ENCODE data around the gene MFSD2A. TPM values are rescaled to one million over a fixed set of nuclear protein-coding genes. Genes with fewer than 3 reads are reported as not detected.

The MFSD2A gene
- total and polyA plus RNA-seq, 4 donors, result 0.37 to 294 (median 171) TPM

DNA sequence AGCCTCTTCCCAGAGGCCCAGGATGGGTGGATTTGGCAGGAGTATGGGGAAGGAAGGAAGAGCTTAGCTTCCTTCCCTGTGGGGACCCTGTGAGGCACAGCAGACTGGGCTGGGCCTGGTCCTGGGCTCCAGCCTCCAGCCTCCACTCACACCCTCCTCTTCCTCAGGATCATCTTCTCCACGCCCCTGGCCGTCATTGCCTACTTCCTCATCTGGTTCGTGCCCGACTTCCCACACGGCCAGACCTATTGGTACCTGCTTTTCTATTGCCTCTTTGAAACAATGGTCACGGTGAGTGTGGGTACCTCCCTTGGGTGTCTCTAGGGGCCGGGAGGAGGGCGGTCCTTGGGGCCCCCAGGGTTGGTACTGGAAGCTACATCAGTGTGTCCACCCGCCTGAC lies 10.1 kb downstream of the MFSD2A start:
- Histone ChIP-seq H3K9ac (ENCODE audit: low read depth in 1 of 2, low read length in 2 of 2) (no peak overlapping the region), H3K4me3 (ENCODE audit: low read depth in 1 of 3, low read length in 3 of 3) (no peak overlapping the region), H3K27ac (ENCODE audit: low read depth in 1 of 2, low read length in 2 of 2) (no peak overlapping the region), H3K4me1 (ENCODE audit: control insufficient read depth in 4 of 4, insufficient read depth in 4 of 4, low read length in 3 of 4) (peaks cover 5 to 16% (median 13%) of the 10 kb centered on the region in 4 donors), H3K9me3 (ENCODE audit: control insufficient read depth in 4 of 4, low read length in 3 of 4) (no peaks in the 10 kb centered on the region), H3K36me3 (ENCODE audit: control insufficient read depth in 4 of 4, insufficient read depth in 3 of 4, low read depth in 1 of 4, low read length in 3 of 4) (peaks cover 33 to 58% (median 41%) of the 10 kb centered on the region in 4 donors), H3K27me3 (ENCODE audit: control insufficient read depth in 4 of 4, insufficient read depth in 4 of 4, low read length in 3 of 4) (no peaks in the 10 kb centered on the region)
- DNase-seq (ENCODE audit: low spot score), result no peak
- TF ChIP-seq RXRA (IDR thresholded peaks at IDR 0.05) (no peak), EGR1 (IDR thresholded peaks at IDR 0.05; ENCODE audit: low read depth in 2 of 2) (peak in 1 of 2 donors; percentile 39), SP1 (IDR thresholded peaks at IDR 0.05) (no peak), JUND (IDR thresholded peaks at IDR 0.05) (peak in 1 of 2 donors; percentile 20), FOXA2 (IDR thresholded peaks at IDR 0.05) (no peak)
- TF ChIP-seq, protein P1, sequence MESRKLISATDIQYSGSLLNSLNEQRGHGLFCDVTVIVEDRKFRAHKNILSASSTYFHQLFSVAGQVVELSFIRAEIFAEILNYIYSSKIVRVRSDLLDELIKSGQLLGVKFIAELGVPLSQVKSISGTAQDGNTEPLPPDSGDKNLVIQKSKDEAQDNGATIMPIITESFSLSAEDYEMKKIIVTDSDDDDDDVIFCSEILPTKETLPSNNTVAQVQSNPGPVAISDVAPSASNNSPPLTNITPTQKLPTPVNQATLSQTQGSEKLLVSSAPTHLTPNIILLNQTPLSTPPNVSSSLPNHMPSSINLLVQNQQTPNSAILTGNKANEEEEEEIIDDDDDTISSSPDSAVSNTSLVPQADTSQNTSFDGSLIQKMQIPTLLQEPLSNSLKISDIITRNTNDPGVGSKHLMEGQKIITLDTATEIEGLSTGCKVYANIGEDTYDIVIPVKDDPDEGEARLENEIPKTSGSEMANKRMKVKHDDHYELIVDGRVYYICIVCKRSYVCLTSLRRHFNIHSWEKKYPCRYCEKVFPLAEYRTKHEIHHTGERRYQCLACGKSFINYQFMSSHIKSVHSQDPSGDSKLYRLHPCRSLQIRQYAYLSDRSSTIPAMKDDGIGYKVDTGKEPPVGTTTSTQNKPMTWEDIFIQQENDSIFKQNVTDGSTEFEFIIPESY (IDR thresholded peaks at IDR 0.05), result no peak
- TF ChIP-seq, protein P2, sequence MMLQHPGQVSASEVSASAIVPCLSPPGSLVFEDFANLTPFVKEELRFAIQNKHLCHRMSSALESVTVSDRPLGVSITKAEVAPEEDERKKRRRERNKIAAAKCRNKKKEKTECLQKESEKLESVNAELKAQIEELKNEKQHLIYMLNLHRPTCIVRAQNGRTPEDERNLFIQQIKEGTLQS (IDR thresholded peaks at IDR 0.05), result no peak
- TF ChIP-seq, protein P3, sequence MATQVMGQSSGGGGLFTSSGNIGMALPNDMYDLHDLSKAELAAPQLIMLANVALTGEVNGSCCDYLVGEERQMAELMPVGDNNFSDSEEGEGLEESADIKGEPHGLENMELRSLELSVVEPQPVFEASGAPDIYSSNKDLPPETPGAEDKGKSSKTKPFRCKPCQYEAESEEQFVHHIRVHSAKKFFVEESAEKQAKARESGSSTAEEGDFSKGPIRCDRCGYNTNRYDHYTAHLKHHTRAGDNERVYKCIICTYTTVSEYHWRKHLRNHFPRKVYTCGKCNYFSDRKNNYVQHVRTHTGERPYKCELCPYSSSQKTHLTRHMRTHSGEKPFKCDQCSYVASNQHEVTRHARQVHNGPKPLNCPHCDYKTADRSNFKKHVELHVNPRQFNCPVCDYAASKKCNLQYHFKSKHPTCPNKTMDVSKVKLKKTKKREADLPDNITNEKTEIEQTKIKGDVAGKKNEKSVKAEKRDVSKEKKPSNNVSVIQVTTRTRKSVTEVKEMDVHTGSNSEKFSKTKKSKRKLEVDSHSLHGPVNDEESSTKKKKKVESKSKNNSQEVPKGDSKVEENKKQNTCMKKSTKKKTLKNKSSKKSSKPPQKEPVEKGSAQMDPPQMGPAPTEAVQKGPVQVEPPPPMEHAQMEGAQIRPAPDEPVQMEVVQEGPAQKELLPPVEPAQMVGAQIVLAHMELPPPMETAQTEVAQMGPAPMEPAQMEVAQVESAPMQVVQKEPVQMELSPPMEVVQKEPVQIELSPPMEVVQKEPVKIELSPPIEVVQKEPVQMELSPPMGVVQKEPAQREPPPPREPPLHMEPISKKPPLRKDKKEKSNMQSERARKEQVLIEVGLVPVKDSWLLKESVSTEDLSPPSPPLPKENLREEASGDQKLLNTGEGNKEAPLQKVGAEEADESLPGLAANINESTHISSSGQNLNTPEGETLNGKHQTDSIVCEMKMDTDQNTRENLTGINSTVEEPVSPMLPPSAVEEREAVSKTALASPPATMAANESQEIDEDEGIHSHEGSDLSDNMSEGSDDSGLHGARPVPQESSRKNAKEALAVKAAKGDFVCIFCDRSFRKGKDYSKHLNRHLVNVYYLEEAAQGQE (IDR thresholded peaks at IDR 0.05), result no peak
- 86% methylated on average over 9 of the region's 9 CpGs for WGBS

DNA sequence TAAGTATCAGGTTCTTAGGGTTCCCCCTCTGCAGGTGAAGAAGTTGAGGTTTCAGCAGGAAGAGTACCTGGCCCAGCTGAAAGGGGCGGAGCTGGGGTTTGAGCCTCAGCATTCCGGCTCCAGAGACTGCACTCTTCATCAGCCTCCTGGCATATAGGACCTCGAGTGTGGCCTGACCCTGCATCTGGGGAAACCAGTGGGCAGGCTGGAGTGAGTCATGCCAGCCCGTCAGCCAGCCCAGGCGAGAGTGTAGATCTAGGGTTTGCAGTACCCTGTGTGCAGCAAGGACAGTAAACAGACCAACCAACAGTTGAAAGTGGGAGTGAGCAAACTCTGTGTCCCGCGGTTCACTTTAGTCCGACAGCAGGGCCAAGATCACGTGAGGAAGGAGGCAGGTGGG lies 14.1 kb downstream of the MFSD2A start:
- DNase-seq (ENCODE audit: low spot score), result no peak
- H3K36me3 ChIP-seq (ENCODE audit: control insufficient read depth in 4 of 4, insufficient read depth in 3 of 4, low read depth in 1 of 4, low read length in 3 of 4), result peaks cover 28 to 58% (median 40%) of the 10 kb centered on the region in 4 donors
- H3K9ac ChIP-seq (ENCODE audit: low read depth in 1 of 2, low read length in 2 of 2), result no peak overlapping the region
- peaks cover 0 to 3% (median 0%) of the 10 kb centered on the region in 4 donors for H3K4me1 ChIP-seq (ENCODE audit: control insufficient read depth in 4 of 4, insufficient read depth in 4 of 4, low read length in 3 of 4)
- H3K27ac ChIP-seq (ENCODE audit: low read depth in 1 of 2, low read length in 2 of 2), result no peak overlapping the region
- H3K27me3 ChIP-seq (ENCODE audit: control insufficient read depth in 4 of 4, insufficient read depth in 4 of 4, low read length in 3 of 4), result no peaks in the 10 kb centered on the region
- no peaks in the 10 kb centered on the region for H3K9me3 ChIP-seq (ENCODE audit: control insufficient read depth in 4 of 4, low read length in 3 of 4)
- no peak overlapping the region for H3K4me3 ChIP-seq (ENCODE audit: low read depth in 1 of 3, low read length in 3 of 3)
- WGBS, result 75% methylated on average over 9 of the region's 9 CpGs
- TF ChIP-seq SP1 (IDR thresholded peaks at IDR 0.05), result peak; percentile 5
- TF ChIP-seq, protein P2 (IDR thresholded peaks at IDR 0.05), result no peak

DNA sequence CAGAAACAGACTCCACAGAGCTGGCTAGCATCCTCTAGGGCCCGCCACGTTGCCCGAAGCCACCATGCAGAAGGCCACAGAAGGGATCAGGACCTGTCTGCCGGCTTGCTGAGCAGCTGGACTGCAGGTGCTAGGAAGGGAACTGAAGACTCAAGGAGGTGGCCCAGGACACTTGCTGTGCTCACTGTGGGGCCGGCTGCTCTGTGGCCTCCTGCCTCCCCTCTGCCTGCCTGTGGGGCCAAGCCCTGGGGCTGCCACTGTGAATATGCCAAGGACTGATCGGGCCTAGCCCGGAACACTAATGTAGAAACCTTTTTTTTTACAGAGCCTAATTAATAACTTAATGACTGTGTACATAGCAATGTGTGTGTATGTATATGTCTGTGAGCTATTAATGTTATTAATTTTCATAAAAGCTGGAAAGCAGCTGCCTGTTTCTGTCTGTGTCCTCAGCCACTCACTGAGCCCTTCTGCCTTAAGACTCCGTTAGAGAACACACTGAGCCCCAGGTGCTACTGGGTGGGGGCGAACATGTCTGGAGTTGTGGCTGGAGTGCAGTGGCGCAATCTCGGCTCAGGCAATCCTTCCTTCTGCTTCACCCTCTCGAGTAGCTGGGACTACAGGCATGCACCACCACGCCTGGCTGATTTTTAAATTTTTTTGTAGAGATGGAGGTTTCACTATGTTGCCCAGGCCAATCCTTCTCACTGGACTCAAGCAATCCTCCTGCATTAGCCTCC lies 14.8 kb downstream of the MFSD2A start:
- no peak for DNase-seq (ENCODE audit: low spot score)
- Histone ChIP-seq H3K4me3 (ENCODE audit: low read depth in 1 of 3, low read length in 3 of 3) (no peak overlapping the region), H3K36me3 (ENCODE audit: control insufficient read depth in 4 of 4, insufficient read depth in 3 of 4, low read depth in 1 of 4, low read length in 3 of 4) (peaks cover 28 to 52% (median 39%) of the 10 kb centered on the region in 4 donors), H3K27ac (ENCODE audit: low read depth in 1 of 2, low read length in 2 of 2) (no peak overlapping the region), H3K27me3 (ENCODE audit: control insufficient read depth in 4 of 4, insufficient read depth in 4 of 4, low read length in 3 of 4) (no peaks in the 10 kb centered on the region), H3K9ac (ENCODE audit: low read depth in 1 of 2, low read length in 2 of 2) (no peak overlapping the region), H3K4me1 (ENCODE audit: control insufficient read depth in 4 of 4, insufficient read depth in 4 of 4, low read length in 3 of 4) (peaks cover 0 to 3% (median 0%) of the 10 kb centered on the region in 4 donors), H3K9me3 (ENCODE audit: control insufficient read depth in 4 of 4, low read length in 3 of 4) (no peaks in the 10 kb centered on the region)
- 93% methylated on average over 13 of the region's 13 CpGs for WGBS
- TF ChIP-seq, protein P4, sequence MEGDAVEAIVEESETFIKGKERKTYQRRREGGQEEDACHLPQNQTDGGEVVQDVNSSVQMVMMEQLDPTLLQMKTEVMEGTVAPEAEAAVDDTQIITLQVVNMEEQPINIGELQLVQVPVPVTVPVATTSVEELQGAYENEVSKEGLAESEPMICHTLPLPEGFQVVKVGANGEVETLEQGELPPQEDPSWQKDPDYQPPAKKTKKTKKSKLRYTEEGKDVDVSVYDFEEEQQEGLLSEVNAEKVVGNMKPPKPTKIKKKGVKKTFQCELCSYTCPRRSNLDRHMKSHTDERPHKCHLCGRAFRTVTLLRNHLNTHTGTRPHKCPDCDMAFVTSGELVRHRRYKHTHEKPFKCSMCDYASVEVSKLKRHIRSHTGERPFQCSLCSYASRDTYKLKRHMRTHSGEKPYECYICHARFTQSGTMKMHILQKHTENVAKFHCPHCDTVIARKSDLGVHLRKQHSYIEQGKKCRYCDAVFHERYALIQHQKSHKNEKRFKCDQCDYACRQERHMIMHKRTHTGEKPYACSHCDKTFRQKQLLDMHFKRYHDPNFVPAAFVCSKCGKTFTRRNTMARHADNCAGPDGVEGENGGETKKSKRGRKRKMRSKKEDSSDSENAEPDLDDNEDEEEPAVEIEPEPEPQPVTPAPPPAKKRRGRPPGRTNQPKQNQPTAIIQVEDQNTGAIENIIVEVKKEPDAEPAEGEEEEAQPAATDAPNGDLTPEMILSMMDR (IDR thresholded peaks at IDR 0.05; ENCODE audit: low read depth, low read length, missing input control), result no peak
- TF ChIP-seq RXRA (IDR thresholded peaks at IDR 0.05) (no peak), EGR1 (IDR thresholded peaks at IDR 0.05; ENCODE audit: low read depth in 2 of 2) (no peak), NR2F2 (IDR thresholded peaks at IDR 0.05) (no peak), FOXA2 (IDR thresholded peaks at IDR 0.05) (no peak), YY1 (IDR thresholded peaks at IDR 0.05) (no peak), JUND (IDR thresholded peaks at IDR 0.05) (no peak), GABPA (IDR thresholded peaks at IDR 0.05 in 1 of 2, conservative IDR thresholded peaks at IDR 0.05 in 1 of 2) (no peak), FOXA1 (IDR thresholded peaks at IDR 0.05) (no peak), HNF4G (IDR thresholded peaks at IDR 0.05) (no peak), HNF4A (conservative IDR thresholded peaks at IDR 0.05) (no peak), SP1 (IDR thresholded peaks at IDR 0.05) (no peak)
- TF ChIP-seq, protein P2 (IDR thresholded peaks at IDR 0.05), result no peak
- TF ChIP-seq, protein P1 (IDR thresholded peaks at IDR 0.05), result no peak

Measured in liver (tissue), 9 donors.